ENCODE results near the gene MEAF6.

The MEAF6 gene

GRCh38 chr1:37498872-37499617, 15.5 kb downstream of the MEAF6 start:
- no peak overlapping the region for H3K4ac ChIP-seq (ENCODE audit: low read length)
- no peak overlapping the region for H3K4me2 ChIP-seq (ENCODE audit: insufficient read depth, low read length, poor library complexity, severe bottlenecking)
- no CpG with 5 or more reads among the region's 4 CpGs for WGBS, 2 donors (ENCODE audit: extremely low coverage in 2 of 2, insufficient read length in 2 of 2, insufficient replicate concordance in 1 of 2)
- no peak overlapping the region for H2BK15ac ChIP-seq (ENCODE audit: low read length)
- H3K27me3 ChIP-seq (ENCODE audit: control insufficient read depth in 3 of 3, insufficient read depth in 3 of 3, low read depth in 1 of 3, low read length in 3 of 3): no peaks in the 10 kb centered on the region
- no peak overlapping the region for H3K23ac ChIP-seq (ENCODE audit: low read depth, low read length, poor library complexity)
- no peaks in the 10 kb centered on the region for H3K9me3 ChIP-seq (replicated peaks in 1 of 2; ENCODE audit: control insufficient read depth in 2 of 2, insufficient read depth in 1 of 2, low read depth in 1 of 2, low read length in 2 of 2)
- no peak overlapping the region for H3K4me3 ChIP-seq (ENCODE audit: low read length in 2 of 2)
- H2BK12ac ChIP-seq (ENCODE audit: low read length): no peak overlapping the region
- peaks cover 17 to 83% of the 10 kb centered on the region in 2 donors for H3K36me3 ChIP-seq (replicated peaks in 1 of 2; ENCODE audit: control insufficient read depth in 2 of 2, insufficient read depth in 2 of 2, low read length in 2 of 2)
- no peaks in the 10 kb centered on the region for H3K4me1 ChIP-seq (ENCODE audit: control insufficient read depth in 2 of 2, insufficient read depth in 1 of 2, low read depth in 1 of 2, low read length in 2 of 2)
- no peak overlapping the region for H3K18ac ChIP-seq (ENCODE audit: low read length)
- no peak overlapping the region for H2AK5ac ChIP-seq (ENCODE audit: low read depth, low read length)
- H4K91ac ChIP-seq (ENCODE audit: low read depth, low read length, poor library complexity): no peak overlapping the region
- H3K14ac ChIP-seq (ENCODE audit: low read length): no peak overlapping the region
- H3K79me1 ChIP-seq (ENCODE audit: low read depth, low read length): peaks cover 3% of the 10 kb centered on the region
- H4K8ac ChIP-seq (ENCODE audit: low read depth, low read length): no peak overlapping the region
- no peak overlapping the region for H2BK5ac ChIP-seq (ENCODE audit: low read length)
- no peak for DNase-seq (ENCODE audit: low spot score)
- no peak overlapping the region for H2AFZ ChIP-seq (ENCODE audit: low read length)
- no peak overlapping the region for H3K9ac ChIP-seq (ENCODE audit: low read depth, low read length, poor library complexity)
- no peak overlapping the region for H2BK120ac ChIP-seq (ENCODE audit: low read depth, low read length)
- H3K27ac ChIP-seq (replicated peaks; ENCODE audit: low read length): no peak overlapping the region

GRCh38 chr1:37497832-37498231, 16.7 kb downstream of the MEAF6 start:
- H3K27me3 ChIP-seq (ENCODE audit: control insufficient read depth in 3 of 3, insufficient read depth in 3 of 3, low read depth in 1 of 3, low read length in 3 of 3): no peaks in the 10 kb centered on the region

GRCh38 chr1:37495875-37496274, 18.7 kb downstream of the MEAF6 start:
- H3K23ac ChIP-seq (ENCODE audit: low read depth, low read length, poor library complexity): no peak overlapping the region
- no peak overlapping the region for H2BK120ac ChIP-seq (ENCODE audit: low read depth, low read length)
- H2AFZ ChIP-seq (ENCODE audit: low read length): no peak overlapping the region
- no peak overlapping the region for H2BK5ac ChIP-seq (ENCODE audit: low read length)
- H3K4me3 ChIP-seq (ENCODE audit: low read length in 2 of 2): no peak overlapping the region
- no peak overlapping the region for H2BK12ac ChIP-seq (ENCODE audit: low read length)
- no CpG with 5 or more reads among the region's 1 CpG for WGBS, 2 donors (ENCODE audit: extremely low coverage in 2 of 2, insufficient read length in 2 of 2, insufficient replicate concordance in 1 of 2)
- no peaks in the 10 kb centered on the region for H3K27me3 ChIP-seq (ENCODE audit: control insufficient read depth in 3 of 3, insufficient read depth in 3 of 3, low read depth in 1 of 3, low read length in 3 of 3)
- DNase-seq (ENCODE audit: low spot score): no peak
- H2AK5ac ChIP-seq (ENCODE audit: low read depth, low read length): no peak overlapping the region
- H3K9ac ChIP-seq (ENCODE audit: low read depth, low read length, poor library complexity): no peak overlapping the region
- no peak overlapping the region for H4K8ac ChIP-seq (ENCODE audit: low read depth, low read length)
- no peak overlapping the region for H3K14ac ChIP-seq (ENCODE audit: low read length)
- H3K4ac ChIP-seq (ENCODE audit: low read length): no peak overlapping the region
- H3K27ac ChIP-seq (replicated peaks; ENCODE audit: low read length): no peak overlapping the region
- H3K4me1 ChIP-seq (ENCODE audit: control insufficient read depth in 2 of 2, insufficient read depth in 1 of 2, low read depth in 1 of 2, low read length in 2 of 2): no peaks in the 10 kb centered on the region
- H2BK15ac ChIP-seq (ENCODE audit: low read length): no peak overlapping the region
- H3K18ac ChIP-seq (ENCODE audit: low read length): no peak overlapping the region
- peaks cover 11 to 78% of the 10 kb centered on the region in 2 donors for H3K36me3 ChIP-seq (replicated peaks in 1 of 2; ENCODE audit: control insufficient read depth in 2 of 2, insufficient read depth in 2 of 2, low read length in 2 of 2)
- no peaks in the 10 kb centered on the region for H3K9me3 ChIP-seq (replicated peaks in 1 of 2; ENCODE audit: control insufficient read depth in 2 of 2, insufficient read depth in 1 of 2, low read depth in 1 of 2, low read length in 2 of 2)
- H4K91ac ChIP-seq (ENCODE audit: low read depth, low read length, poor library complexity): no peak overlapping the region
- H3K4me2 ChIP-seq (ENCODE audit: insufficient read depth, low read length, poor library complexity, severe bottlenecking): no peak overlapping the region
- peaks cover 3% of the 10 kb centered on the region for H3K79me1 ChIP-seq (ENCODE audit: low read depth, low read length)

More at GRCh38 chr1:37497832-37498231, 16.7 kb downstream of the MEAF6 start:
- Histone ChIP-seq H2BK5ac (ENCODE audit: low read length) (no peak overlapping the region), H2AK5ac (ENCODE audit: low read depth, low read length) (no peak overlapping the region), H3K4ac (ENCODE audit: low read length) (no peak overlapping the region), H3K9ac (ENCODE audit: low read depth, low read length, poor library complexity) (no peak overlapping the region), H3K18ac (ENCODE audit: low read length) (no peak overlapping the region), H3K36me3 (replicated peaks in 1 of 2; ENCODE audit: control insufficient read depth in 2 of 2, insufficient read depth in 2 of 2, low read length in 2 of 2) (peaks cover 16 to 83% of the 10 kb centered on the region in 2 donors), H2BK15ac (ENCODE audit: low read length) (no peak overlapping the region), H2BK120ac (ENCODE audit: low read depth, low read length) (no peak overlapping the region), H3K27ac (replicated peaks; ENCODE audit: low read length) (no peak overlapping the region), H3K14ac (ENCODE audit: low read length) (no peak overlapping the region), H3K4me3 (ENCODE audit: low read length in 2 of 2) (no peak overlapping the region), H2AFZ (ENCODE audit: low read length) (no peak overlapping the region), H3K79me1 (ENCODE audit: low read depth, low read length) (peaks cover 3% of the 10 kb centered on the region), H4K91ac (ENCODE audit: low read depth, low read length, poor library complexity) (no peak overlapping the region), H2BK12ac (ENCODE audit: low read length) (no peak overlapping the region), H3K4me2 (ENCODE audit: insufficient read depth, low read length, poor library complexity, severe bottlenecking) (no peak overlapping the region), H3K4me1 (ENCODE audit: control insufficient read depth in 2 of 2, insufficient read depth in 1 of 2, low read depth in 1 of 2, low read length in 2 of 2) (no peaks in the 10 kb centered on the region), H4K8ac (ENCODE audit: low read depth, low read length) (no peak overlapping the region), H3K9me3 (replicated peaks in 1 of 2; ENCODE audit: control insufficient read depth in 2 of 2, insufficient read depth in 1 of 2, low read depth in 1 of 2, low read length in 2 of 2) (no peaks in the 10 kb centered on the region), H3K23ac (ENCODE audit: low read depth, low read length, poor library complexity) (no peak overlapping the region)
- no peak for DNase-seq (ENCODE audit: low spot score)
- no CpG with 5 or more reads among the region's 2 CpGs for WGBS, 2 donors (ENCODE audit: extremely low coverage in 2 of 2, insufficient read length in 2 of 2, insufficient replicate concordance in 1 of 2)

GRCh38 chr1:37493336-37494098, 21.0 kb downstream of the MEAF6 start:
- H2BK5ac ChIP-seq (ENCODE audit: low read length): no peak overlapping the region
- no peak overlapping the region for H3K9ac ChIP-seq (ENCODE audit: low read depth, low read length, poor library complexity)
- no peak overlapping the region for H4K8ac ChIP-seq (ENCODE audit: low read depth, low read length)
- H4K91ac ChIP-seq (ENCODE audit: low read depth, low read length, poor library complexity): no peak overlapping the region
- no peaks in the 10 kb centered on the region for H3K27me3 ChIP-seq (ENCODE audit: control insufficient read depth in 3 of 3, insufficient read depth in 3 of 3, low read depth in 1 of 3, low read length in 3 of 3)
- H3K79me1 ChIP-seq (ENCODE audit: low read depth, low read length): no peaks in the 10 kb centered on the region
- H3K4me2 ChIP-seq (ENCODE audit: insufficient read depth, low read length, poor library complexity, severe bottlenecking): no peak overlapping the region
- no peak overlapping the region for H3K23ac ChIP-seq (ENCODE audit: low read depth, low read length, poor library complexity)
- H2BK15ac ChIP-seq (ENCODE audit: low read length): no peak overlapping the region
- WGBS, 2 donors (ENCODE audit: extremely low coverage in 2 of 2, insufficient read length in 2 of 2, insufficient replicate concordance in 1 of 2): no CpG with 5 or more reads among the region's 2 CpGs
- no peak overlapping the region for H2BK12ac ChIP-seq (ENCODE audit: low read length)
- H3K4ac ChIP-seq (ENCODE audit: low read length): no peak overlapping the region
- no peaks in the 10 kb centered on the region for H3K4me1 ChIP-seq (ENCODE audit: control insufficient read depth in 2 of 2, insufficient read depth in 1 of 2, low read depth in 1 of 2, low read length in 2 of 2)
- H3K27ac ChIP-seq (replicated peaks; ENCODE audit: low read length): no peak overlapping the region
- no peaks in the 10 kb centered on the region for H3K9me3 ChIP-seq (replicated peaks in 1 of 2; ENCODE audit: control insufficient read depth in 2 of 2, insufficient read depth in 1 of 2, low read depth in 1 of 2, low read length in 2 of 2)
- no peak for DNase-seq (ENCODE audit: low spot score)
- H2AFZ ChIP-seq (ENCODE audit: low read length): no peak overlapping the region
- H2BK120ac ChIP-seq (ENCODE audit: low read depth, low read length): no peak overlapping the region
- no peak overlapping the region for H3K14ac ChIP-seq (ENCODE audit: low read length)
- H3K4me3 ChIP-seq (ENCODE audit: low read length in 2 of 2): no peak overlapping the region
- H3K36me3 ChIP-seq (replicated peaks in 1 of 2; ENCODE audit: control insufficient read depth in 2 of 2, insufficient read depth in 2 of 2, low read length in 2 of 2): peaks cover 7 to 76% of the 10 kb centered on the region in 2 donors
- no peak overlapping the region for H2AK5ac ChIP-seq (ENCODE audit: low read depth, low read length)
- H3K18ac ChIP-seq (ENCODE audit: low read length): no peak overlapping the region

Data from neuronal stem cell (in vitro differentiated cells).